Spleen (tissue), 7 donors: ENCODE results near the gene PDZD2.

Experiments used
- CTCF ChIP-seq, 11 experiments: fragments of 200-600 bp in 7 of 11; fragments of 450-650 bp in 4 of 11; sonication (generic) in 4 of 11; IDR thresholded peaks in 8 of 11; conservative IDR thresholded peaks in 3 of 11; 1 replicate in 7 of 11; 2 replicates in 4 of 11; pipeline versions ENCODE4 v1.4.0 to v1.8.0; 2016 to 2021; ENCODE audit warnings: antibody characterized with exemption in 11 of 11, inconsistent platforms in 4 of 11, mild to moderate bottlenecking in 1 of 11
- POLR2A ChIP-seq, 3 donors: fragments of 450-650 bp; IDR thresholded peaks; one replicate each; pipeline ENCODE4 v1.5.1; 2017; ENCODE audit warnings: antibody characterized with exemption in 3 of 3, mild to moderate bottlenecking in 1 of 3
- donor health status: DM: no; HTN: no; CAD: no; lungs with moderate emphysema.
- donor health status: DM: no; HTN: no; CAD: no.
- donor health status: DM: no; HTN: no; CAD: no.

DNA sequence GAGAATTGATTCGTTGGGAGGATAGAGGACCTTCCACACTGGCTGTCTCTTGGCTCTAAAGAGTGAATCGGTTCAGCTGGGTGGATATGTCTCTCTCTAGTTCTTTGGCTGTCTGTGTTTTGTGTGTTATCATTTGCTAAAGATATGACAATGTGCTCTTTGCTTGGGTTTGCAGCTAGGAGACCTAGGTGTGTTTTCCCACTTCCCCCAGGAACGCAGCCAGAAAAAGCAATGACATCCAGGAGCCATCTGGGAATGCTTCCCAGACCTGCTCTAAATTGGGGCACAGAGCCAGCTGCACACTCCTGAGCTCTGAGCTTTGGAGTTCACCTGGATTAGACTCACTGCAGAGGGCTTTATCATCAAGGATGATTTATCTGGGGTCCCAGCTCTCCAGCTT lies 12.8 kb upstream of the PDZD2 start:
- TF ChIP-seq POLR2A (IDR thresholded peaks at IDR 0.05) = no peak
- no peak for TF ChIP-seq CTCF (IDR thresholded peaks at IDR 0.05 in 8 of 11, conservative IDR thresholded peaks at IDR 0.05 in 3 of 11)
